ENCODE measurements around the gene C1orf122.
"Not testable (repeated sequence)": the region's sequence is repeated elsewhere in the genome, so short reads cannot be mapped to it uniquely, and the experiment has no call there.

Gene C1orf122

DNA sequence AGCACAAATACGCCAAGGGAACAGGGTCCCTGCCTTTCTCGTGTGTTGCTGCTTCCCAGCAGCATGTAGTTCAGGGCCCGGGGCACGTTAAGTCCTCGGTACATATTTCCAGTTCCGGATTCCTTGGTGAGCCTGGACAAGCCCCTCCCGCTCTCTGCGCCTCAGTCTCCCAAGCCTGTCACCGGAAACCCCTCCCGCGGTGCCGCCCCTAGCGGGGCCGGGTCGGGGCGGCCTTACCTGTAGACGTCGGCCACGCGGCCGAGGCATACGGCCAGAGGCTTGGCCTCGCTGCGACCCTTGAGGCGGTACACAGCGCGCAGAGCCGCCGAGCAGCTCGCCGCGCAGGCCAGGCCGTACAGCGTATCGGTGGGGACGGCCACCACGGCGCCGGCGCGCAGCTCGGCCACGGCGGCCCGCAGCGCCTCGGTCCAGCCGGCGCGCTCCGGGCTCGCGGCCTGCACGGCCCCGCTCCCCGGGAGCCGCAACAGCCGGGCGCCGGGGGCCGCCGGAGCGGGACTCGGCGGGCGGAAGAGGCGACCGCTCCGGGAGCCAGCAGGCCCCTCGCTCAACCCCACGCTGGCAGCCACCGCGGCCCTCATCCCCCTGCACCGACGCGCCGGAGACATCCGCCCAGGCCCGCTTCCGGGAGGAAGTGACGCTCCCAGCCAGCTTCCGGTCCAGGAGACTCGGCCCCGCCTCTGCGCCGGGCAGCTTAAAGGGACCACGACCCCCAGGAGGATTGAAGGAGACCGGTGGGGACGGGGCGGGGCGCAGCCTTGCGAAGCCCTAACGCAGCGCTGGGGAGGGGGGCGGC lies at the start of gene C1orf122, which contains the start of gene YRDC:
C1orf122 (plus strand) TSS at position 236 of the 814 bp plus-strand sequence. CDS start 615 bp downstream, outside the sequence.
YRDC (minus strand) TSS at position 654 of the 814 bp plus-strand sequence; CDS start at position 626, 28 bp downstream.
- peak; percentile 61 to 66 for DNase-seq

DNA sequence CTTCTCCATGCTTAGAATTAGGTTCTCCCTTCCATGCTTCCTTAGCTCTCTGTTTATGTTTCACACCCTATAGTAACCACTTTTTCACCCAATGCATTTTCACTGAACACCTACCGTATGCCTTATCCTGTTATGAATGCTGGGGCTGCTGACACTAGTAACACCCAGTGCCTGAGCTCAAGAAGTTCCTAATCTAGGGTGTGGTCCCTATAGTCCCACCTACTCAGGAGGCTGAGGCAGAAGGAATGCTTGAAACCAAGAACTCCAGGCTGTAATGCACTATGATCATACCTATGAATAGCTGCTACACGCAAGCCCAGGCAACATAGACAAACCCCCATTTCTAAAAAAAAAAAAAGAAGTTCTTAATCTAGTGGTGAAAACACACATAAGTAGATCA lies 48.1 kb upstream of the C1orf122 start:
- DNase-seq: no peak

DNA sequence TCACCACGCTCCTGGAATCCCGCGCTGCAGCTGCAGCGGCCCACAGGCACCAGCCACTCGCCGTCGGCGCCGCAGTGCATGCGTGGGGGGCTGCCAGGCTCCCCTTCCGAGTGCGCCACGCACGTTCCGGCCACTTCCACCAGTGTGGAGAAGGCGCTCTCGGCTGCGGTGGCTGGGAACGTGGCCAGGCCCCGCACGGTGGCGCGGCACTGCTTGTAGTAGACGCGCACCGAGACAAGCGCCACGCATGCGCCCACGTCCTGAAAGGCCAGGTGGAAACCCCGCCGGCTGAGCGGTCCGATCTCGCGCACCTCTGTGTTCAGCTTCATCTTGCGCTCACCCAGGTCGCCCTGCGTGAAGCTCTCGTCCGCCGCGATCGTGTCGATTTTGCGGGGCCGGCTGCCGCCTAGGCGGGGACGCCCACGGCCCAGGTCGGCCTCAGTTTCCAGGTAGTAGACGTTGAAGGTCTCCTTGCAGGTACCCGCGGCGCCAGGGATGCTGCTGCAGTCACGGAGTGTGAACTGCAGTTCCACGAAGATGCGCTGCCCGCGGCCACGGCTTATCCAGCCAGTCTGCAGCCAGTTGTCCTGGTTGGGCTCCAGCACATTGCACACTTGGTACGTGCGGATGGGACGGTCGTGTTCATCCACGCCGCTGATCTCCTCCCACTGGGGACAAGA lies 46.0 kb upstream of the C1orf122 start:
- DNase-seq: no peak

DNA sequence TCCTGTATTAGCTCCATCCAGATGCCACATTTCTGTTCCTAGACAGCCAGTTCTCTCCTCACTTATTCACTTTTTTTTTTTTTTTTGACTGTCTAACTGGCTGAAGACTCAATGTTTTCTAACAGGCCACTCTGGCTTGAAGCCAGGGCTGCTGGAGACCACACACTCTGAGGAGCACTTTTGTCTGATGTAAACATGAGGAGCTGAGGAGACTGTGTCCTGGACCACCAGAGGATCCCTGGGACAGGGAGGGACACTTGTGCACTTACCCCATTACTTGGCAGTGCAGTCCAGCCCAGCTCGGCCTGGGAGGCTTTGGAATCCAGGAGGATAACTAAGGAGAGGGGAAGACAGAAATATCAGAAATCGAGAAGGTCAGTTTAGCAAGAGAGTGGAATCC lies 45.1 kb upstream of the C1orf122 start:
- DNase-seq: no peak

DNA sequence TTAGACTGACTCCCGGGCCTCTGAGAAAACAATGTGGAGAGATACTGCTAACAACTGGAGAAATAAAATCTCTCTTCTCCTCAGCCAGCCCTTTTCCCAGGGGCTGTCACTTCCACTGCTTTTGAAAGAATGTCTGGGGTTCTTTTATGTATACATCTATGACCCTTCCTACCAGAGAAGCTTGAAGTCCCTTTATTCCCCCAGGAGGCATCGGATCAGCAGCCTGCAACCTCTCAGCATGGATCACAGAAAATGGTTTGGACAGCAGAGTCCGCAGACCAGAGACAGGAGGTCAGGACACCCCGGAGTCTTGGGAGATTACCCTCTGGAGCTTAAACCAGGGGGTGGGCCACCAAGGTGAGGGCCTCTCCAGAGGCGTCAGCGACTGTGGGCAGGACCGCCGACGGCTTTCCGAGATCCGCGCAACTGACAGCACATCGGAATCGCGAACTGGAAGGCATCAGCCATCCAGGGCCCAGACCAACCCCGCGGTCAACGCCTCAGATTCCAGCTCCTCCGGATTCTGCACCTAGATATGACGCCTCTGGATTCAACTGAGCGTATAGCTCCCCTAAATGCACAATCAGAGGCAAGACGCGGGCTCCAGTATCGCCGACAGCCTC lies 43.7 kb upstream of the C1orf122 start:
- DNase-seq: no peak

DNA sequence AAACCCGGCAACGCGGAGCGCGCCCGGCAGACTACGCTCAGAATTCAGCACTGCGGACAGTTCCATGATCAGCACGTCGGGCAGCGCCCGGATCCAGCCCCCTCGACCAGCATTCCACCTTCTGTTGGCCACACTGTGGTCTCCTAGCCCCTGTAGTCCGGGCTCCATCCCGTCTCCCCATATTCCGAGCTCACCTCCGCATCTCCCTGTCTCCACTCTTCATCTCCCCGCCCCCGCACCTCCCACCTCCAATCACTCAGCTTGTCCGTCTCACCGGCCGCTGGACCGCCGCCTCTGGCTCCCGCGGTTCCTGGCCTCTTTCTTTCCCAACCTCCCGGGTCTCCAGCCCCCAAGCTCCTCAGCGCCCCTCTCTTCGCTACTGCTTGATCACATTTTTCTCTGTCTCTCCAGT lies 43.2 kb upstream of the C1orf122 start:
- no peak for DNase-seq

DNA sequence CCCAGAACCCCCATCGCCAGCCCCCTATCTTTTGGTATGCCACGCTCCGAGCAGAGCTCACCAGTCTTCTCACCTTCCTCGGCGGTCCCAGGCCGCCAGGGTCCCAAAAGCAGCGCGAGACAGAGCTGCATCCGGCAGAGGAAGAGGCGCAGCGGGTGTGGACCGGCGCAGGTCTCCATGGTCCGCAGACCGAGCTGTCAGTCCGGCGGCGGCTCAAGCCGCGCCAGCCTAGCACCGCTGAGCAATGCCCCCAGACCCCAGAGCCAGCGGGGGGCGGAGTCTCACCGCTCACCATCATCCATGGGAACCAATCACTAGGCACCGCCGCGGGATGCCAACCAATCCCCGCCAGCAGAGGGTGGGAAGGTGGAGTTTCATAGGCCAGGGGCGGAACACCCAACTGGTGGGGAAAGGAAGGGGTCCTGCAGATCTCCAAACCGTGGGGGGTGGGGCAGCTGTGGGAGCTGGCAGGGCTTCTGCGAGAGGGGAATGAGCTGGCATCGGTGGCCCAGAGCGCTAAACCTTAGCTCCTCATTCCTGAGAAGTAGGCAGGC lies 42.6 kb upstream of the C1orf122 start, which contains the start of gene EPHA10:
EPHA10 (minus strand) TSS at position 233 of the 554 bp plus-strand sequence; CDS start at position 179, 54 bp downstream.
- DNase-seq: no peak

DNA sequence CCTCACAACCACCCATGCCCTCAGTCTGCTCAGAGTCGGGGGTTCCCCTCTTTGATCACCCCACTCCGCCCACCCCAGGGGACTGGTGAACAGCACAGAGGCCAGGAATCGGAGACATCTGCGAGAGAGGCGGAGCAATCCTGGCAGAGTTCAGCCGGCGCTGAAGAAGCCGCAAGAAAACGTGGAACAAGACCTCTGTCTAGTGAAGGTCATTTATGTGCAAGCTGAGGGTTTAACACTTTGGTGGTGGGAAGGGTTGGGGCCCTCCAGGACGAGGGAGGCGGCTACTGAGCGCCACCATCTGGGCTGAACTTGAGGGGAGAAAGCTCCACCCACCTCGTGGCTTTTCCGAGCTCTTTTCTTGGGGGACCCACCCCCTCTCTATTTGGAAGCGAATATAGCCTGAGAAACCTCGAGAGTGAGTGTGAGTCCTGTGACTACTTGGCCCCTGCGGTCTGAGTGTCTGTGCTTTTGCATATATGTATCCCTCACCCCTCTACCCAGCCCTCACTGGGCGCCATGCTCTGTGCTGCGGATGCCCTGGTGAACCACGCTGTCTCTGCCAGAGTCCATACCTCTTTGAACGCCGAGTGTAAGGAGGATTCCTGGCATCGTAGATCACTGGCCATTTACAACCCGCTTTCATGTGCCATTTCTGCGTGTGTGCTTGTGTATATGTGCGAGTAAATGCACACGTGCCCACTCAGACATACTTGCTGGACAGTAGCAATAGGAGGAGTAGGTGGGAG lies 41.5 kb upstream of the C1orf122 start:
- no peak for DNase-seq

DNA sequence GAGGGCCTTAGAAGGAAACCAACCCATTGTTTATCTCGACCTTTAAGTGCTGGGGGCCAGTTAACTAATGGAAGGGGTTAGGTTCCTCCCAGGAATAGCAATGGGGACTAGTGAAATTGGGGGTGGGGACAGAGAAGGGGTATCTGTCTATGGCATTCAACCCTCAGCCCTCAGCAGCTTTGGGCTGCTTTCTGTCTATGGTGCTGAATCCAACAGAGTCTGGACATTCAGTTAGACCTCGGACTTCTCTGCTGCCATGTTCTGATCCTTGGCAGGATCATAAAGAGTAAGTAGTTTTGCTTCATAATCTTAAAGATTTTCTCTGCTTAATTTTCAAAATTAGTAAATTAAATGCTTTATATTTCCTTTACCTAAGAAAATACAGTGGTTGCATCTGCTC lies 40.1 kb upstream of the C1orf122 start:
- no peak for DNase-seq

DNA sequence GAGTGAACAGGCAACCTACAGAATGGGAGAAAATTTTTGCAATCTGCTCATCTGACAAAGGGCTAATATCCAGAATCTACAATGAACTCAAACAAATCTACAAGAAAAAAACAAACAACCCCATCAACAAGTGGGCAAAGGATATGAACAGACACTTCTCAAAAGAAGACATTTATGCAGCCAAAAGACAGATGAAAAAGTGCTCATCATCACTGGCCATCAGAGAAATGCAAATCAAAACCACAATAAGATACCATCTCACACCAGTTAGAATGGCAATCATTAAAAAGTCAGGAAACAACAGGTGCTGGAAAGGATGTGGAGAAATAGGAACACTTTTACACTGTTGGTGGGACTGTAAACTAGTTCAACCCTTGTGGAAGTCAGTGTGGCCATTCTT lies 36.1 kb upstream of the C1orf122 start:
- not testable (repeated sequence) for DNase-seq

DNA sequence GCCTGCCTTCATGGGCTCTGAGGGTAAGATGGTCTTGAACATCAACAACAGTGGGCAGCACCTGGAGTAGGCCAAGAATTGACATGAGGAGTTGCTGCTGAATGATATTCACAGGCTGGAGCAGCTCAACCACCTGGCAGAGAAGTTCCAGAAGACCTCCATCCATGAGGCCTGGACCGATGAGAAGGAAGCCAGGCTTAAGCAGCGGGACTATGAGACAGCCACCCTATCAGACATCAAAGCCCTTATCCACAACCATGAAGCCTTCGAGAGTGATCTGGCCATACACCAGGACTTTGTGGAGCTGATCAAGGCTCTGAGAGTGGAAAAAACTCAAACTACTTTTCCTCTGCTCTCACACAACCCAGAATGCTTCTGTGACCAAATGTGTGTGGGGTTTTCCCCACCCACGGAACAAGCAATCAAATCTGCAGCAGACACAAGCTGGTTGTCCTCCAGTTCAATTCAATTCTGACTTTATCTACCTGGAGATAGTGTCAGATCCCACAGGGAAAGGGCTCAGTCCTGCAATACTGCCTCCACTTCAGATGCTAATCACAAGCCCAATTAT lies 30.6 kb upstream of the C1orf122 start:
- no peak for DNase-seq

DNA sequence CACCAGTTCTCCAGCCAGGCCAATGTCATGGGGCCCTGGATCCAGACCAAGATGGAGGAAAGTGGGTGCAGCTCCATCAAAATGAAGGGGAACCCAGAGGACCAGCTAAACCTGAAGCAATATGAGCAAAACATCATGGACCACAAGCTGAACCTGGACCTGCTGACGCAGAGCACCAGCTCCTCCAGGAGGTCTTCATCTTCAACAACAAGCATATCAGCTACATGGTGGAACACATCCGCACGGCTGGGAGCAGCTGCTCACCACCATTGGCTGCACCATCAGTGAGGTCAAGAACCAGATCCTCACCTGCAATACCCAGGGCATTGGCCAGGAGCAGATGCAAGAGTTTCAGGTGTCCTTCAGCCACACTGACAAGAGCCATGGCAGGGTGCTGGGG lies 28.9 kb upstream of the C1orf122 start:
- no peak for DNase-seq

DNA sequence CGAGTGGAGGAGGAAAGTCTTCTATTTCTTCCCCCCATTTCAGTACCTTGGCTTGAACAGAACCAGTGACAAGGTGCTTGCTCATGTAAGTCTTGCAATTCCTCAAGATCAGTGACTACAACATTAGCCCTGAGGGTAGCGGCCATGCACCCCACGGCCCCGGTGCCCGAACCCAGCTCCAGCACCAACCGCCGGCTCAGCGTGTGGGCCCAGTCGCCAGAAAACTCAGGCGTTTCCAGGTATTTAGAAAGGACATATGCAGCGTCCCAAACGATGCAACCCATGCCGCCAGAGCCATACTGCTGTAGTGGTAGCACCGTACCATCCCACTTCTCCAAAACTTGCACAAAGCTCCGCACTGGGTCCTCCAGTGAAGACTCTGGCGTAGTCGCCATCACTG lies 25.1 kb upstream of the C1orf122 start:
- no peak for DNase-seq

DNA sequence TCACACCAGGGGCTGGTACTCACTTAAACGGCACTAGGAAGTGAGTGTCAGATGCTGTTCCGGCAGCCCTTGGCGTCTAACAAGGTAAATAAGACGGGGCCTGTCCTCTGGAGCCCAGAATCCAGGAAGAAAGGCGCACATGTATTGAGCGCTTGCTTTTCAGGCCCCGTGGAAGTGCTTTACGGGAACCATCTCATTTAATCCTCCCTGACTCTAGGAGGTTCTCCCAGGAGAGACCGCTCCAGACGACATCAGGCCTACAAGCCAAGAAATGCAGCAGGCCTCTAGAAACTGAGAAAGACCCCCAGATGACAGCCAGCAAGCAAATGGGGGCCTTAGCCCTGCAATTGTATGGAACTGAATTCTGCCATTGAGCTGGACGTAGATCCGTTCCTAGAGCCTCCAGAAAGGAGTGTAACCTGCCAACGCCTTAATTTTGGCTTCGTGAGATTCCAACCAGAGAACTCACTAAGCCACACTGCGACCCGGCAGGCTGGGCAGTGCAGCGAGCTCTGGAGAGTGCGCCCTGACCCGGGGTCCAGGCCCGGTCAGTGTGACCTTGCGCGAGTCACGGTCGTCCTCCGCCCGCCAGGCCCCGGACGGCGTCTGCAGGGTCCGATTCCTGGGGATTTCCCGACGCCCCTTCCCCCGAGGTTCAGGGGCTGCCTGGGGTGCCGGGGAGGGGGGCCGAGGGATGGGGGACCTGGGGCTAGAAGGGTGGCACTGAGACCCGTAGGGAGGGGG lies 14.5 kb upstream of the C1orf122 start:
- DNase-seq: no peak

DNA sequence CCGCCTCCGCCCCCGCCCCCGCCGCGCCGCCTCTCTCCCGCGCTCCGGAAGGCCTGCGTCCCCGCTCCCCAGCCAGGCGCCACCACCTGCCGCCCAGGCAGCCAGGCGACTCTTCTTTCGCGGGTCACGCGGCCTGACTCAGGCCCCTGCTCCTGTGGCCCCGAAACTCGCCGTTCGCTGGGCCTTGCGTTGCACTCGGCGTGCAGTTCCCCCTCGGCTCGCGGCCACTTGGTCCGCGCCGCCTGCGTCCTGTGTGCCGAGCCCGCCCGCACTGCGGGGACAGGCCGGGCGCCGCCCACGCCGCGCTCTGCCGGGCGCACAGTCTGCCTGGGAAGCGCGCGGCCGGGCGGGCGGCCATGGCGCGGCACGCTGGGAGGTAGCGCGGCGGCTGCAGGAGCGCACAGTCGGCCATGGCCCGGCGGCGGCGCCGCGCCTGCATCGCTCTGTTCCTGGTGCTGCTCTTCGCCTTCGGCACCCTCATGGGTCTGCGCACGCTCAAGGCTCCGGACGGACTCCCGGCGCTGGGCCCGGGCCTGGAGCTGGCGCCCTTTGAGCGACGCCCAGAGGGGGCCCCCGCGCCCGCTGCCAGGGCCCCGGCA lies 13.7 kb upstream of the C1orf122 start, which contains the start of gene MANEAL:
MANEAL (plus strand) TSS at position 75 of the 599 bp plus-strand sequence; CDS start at position 411, 336 bp downstream.
- no peak for DNase-seq

DNA sequence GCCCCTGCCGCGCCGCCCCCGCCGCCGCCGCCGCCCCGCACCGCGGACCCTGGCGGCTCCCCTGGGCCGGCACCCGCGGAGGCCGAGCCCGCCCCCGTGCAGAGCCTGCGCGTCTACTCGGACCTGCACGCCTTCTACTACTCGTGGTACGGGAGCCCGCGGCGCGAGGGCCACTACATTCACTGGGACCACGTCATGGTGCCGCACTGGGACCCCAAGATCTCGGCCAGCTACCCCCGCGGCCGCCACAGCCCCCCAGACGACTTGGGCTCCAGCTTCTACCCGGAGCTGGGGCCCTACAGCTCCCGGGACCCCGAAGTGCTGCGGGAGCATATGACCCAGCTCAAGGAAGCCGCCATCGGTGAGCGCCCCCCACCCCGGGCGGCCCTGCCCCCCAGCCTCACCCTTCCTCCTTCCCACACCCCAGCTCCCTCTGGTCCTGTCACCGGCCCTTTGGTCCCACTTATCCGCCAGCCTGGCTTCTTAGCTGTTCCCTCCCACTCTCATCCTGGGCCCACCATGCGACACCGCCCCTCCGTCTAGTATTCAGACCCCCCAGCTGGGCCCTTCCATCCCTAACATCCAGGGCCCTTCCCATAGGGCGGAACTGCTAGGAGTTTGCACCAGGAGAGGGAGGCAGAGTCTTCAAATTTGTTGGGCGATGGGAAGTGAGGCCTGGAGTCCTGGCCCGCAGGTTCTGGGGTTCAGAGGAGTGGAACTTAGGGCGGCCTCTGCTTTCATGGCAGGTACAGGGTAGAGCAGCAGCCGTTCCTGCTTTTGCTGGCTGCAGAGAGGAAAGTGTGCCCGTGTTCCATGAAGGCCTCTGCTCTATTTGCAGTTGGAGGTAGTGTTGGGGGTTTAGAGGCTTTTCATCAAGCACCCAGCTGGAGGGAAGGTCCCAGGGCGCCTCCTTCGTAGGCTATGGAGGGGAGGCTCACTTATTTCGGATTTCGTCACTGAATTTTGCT lies 12.9 kb upstream of the C1orf122 start:
- no peak for DNase-seq

DNA sequence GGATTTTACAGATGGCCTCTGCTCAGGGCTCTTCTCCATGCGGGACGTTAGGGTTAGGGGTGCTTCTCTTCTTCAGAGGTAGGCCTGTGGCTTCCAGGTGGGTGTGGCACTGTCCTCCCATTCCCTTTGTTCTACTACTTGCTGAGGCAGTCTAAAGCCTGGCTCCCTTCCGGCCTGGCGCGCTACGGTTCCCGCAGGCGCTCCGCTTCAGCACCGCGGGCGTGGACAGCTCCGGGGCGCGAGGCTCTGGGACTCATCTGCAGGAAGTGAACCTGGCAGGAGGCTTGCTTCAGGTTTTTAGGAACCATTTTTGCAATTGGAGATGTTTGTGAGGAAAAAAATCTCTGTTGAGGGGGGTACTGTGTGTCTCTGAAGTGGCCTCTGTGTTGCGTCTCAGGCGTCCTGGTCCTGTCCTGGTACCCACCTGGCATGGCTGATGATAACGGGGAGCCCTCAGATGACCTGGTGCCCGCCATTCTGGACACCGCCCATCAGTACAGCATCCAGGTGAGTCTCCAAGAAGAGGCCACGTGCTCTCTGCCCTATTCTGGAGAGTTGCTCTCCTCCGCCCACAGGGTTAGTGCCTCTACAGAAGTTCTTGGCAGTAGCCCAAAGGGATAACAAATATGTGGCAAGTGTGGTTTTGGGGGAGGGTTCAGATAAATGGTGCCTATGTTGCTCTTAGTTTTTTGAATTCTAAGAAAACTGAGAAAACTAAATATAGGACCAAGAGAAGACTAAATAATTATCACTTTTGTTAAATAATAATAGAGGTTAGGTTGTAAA lies 12.1 kb upstream of the C1orf122 start:
- DNase-seq: no peak

DNA sequence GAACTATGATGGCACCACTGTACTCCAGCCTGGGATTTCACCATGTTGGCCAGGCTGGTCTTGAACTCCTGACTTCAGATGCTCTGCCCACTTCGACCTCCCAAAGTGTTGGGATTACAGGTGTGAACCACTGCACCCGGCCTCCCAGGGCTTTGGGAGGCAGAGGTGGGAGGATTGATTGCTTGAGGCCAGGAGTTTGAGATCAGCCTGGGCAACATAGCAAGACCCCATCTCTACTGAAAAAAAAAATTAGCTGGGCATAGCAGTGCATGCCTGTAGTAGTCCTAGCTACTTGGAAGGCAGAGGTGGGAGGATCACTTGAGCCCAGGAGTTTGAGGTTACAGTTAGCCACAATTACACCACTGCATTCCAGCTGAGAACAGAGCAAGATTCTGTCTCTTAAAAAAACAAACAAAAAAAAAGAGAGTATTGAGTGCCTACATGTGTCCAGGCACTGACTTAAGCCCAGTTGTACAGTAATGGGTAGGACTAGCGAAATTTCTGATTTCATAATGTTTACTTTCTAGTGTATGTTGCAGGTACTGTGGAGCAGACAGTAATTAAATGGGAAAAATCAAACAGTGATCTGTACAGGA lies 9.7 kb upstream of the C1orf122 start:
- no peak for DNase-seq

Measured in cerebellar nuclear complex (tissue), 1 donor.